Hematopoietic multipotent progenitor cell treated with erythropoietin and hydrocortisone succinate and interleukin-3 and kit ligand, for 6 days (in vitro differentiated cells): ENCODE measurements around the gene ZNF692.
"Not testable (repeated sequence)": the region's sequence is repeated elsewhere in the genome, so short reads cannot be mapped to it uniquely, and the experiment has no call there.

Experiments used
- DNase-seq: peaks from one replicate; pipeline ENCODE4 v3.0.0-alpha.2; 2015

The ZNF692 gene

GRCh38 chr1:248849152-248849551 lies 9.7 kb downstream of the ZNF692 start:
- DNase-seq: no peak

GRCh38 chr1:248848602-248849001 lies 10.3 kb downstream of the ZNF692 start:
- no peak for DNase-seq

- DNase-seq: no peak
These were observed 10.8 kb downstream of the ZNF692 start for GRCh38 chr1:248847956-248848561.

GRCh38 chr1:248847181-248847955 lies 11.5 kb downstream of the ZNF692 start:
- DNase-seq: no peak

- DNase-seq: no peak
These were observed 14.4 kb downstream of the ZNF692 start for GRCh38 chr1:248844526-248844925.

GRCh38 chr1:248843687-248844086 lies 15.2 kb downstream of the ZNF692 start:
- no peak for DNase-seq

GRCh38 chr1:248842781-248843331 lies 16.0 kb downstream of the ZNF692 start:
- DNase-seq: no peak

- DNase-seq: peak; percentile 80
These were observed 17.0 kb downstream of the ZNF692 start for GRCh38 chr1:248841702-248842395.

- DNase-seq: no peak
These were observed 17.9 kb downstream of the ZNF692 start for GRCh38 chr1:248840946-248841345.

GRCh38 chr1:248839168-248839555 lies 19.7 kb downstream of the ZNF692 start:
- DNase-seq: no peak

- peak; percentile 92 for DNase-seq
These were observed 20.3 kb downstream of the ZNF692 start for GRCh38 chr1:248838357-248839167.

GRCh38 chr1:248837781-248838356 lies 21.0 kb downstream of the ZNF692 start, which contains the start of gene ZNF672:
Gene ZNF672 (plus strand): TSS chr1:248838224. CDS start chr1:248847275, 9,051 bp downstream.
- DNase-seq: peak; percentile 99

GRCh38 chr1:248837045-248837780 lies 21.7 kb downstream of the ZNF692 start:
- no peak for DNase-seq

- no peak for DNase-seq
These were observed 24.4 kb downstream of the ZNF692 start for GRCh38 chr1:248834343-248834940.

- DNase-seq: no peak
These were observed 27.0 kb downstream of the ZNF692 start for GRCh38 chr1:248831842-248832241.

- not testable (repeated sequence) for DNase-seq
These were observed 28.2 kb downstream of the ZNF692 start for GRCh38 chr1:248830718-248831017.

GRCh38 chr1:248828845-248829244 lies 30.0 kb downstream of the ZNF692 start:
- peak; percentile 76 for DNase-seq

GRCh38 chr1:248825909-248826760 lies 32.8 kb downstream of the ZNF692 start, which contains the start of gene SH3BP5L:
Gene SH3BP5L (minus strand): TSS chr1:248825915. CDS start chr1:248824935, 980 bp downstream.
- DNase-seq: peak; percentile 98

- no peak for DNase-seq
These were observed 33.3 kb downstream of the ZNF692 start for GRCh38 chr1:248825573-248825908.

- DNase-seq: no peak
These were observed 33.7 kb downstream of the ZNF692 start for GRCh38 chr1:248825136-248825535.
